ENCODE measurements around the gene GGCX. TPM values are rescaled to one million over a fixed set of nuclear protein-coding genes. Genes with fewer than 3 reads are reported as not detected.

The GGCX gene
- total and polyA plus RNA-seq, 2 of the 13 experiments (the other 11 are each of a cell fraction or from before 2014, with no cell fraction given) = 72.5 to 103 TPM

GRCh38 chr2:85561280-85562212 lies at the start of gene GGCX (continued):
- 0 out of 2 replicates have a peak, but pooled peaks have one; percentile 8 for TF ChIP-seq E2F1 (CRISPR knock-in tag; IDR thresholded peaks at IDR 0.05)
- peak; percentile 79; the same call in 1 of the 2 replicates for TF ChIP-seq ZNF761 (CRISPR knock-in tag; conservative IDR thresholded peaks at IDR 0.05)
- TF ChIP-seq ZNF775 (CRISPR knock-in tag; IDR thresholded peaks at IDR 0.05; ENCODE audit: borderline replicate concordance) = no peak
- peak; percentile 5 for TF ChIP-seq ZMYM3 (CRISPR knock-in tag; IDR thresholded peaks at IDR 0.05)
- peak; percentile 64; the same call in 1 of the 2 replicates for TF ChIP-seq GATA4 (IDR thresholded peaks at IDR 0.05; ENCODE audit: borderline replicate concordance, low read depth)
- peak; percentile 73; the same call in 1 of the 2 replicates for TF ChIP-seq ZNF343 (CRISPR knock-in tag; IDR thresholded peaks at IDR 0.05)
- peak; percentile 76 for TF ChIP-seq UBTF (CRISPR knock-in tag; IDR thresholded peaks at IDR 0.05)
- peak; percentile 62; the same call in 1 of the 2 replicates for TF ChIP-seq ZNF205 (CRISPR knock-in tag; IDR thresholded peaks at IDR 0.05)
- no peak for TF ChIP-seq TRIM24 (CRISPR knock-in tag; IDR thresholded peaks at IDR 0.05)
- peak; percentile 64; the same call in 1 of the 2 replicates for TF ChIP-seq ZC3H13 (CRISPR knock-in tag; IDR thresholded peaks at IDR 0.05)
- TF ChIP-seq ZBTB42 (CRISPR knock-in tag; IDR thresholded peaks at IDR 0.05) = 0 out of 2 replicates have a peak, but pooled peaks have one; percentile 28
- TF ChIP-seq ZBTB26 (CRISPR knock-in tag; IDR thresholded peaks at IDR 0.05; ENCODE audit: borderline replicate concordance) = peak; percentile 85
- TF ChIP-seq AGO2 (optimal IDR thresholded peaks at IDR 0.05; ENCODE audit: low read depth, low read length) = peak; percentile 26
- peak; percentile 82; the same call in 1 of the 2 replicates for TF ChIP-seq ZNF543 (CRISPR knock-in tag; IDR thresholded peaks at IDR 0.05)
- no peak for TF ChIP-seq ZNF674 (CRISPR knock-in tag; IDR thresholded peaks at IDR 0.05; ENCODE audit: low read depth)
- TF ChIP-seq ZNF3 (CRISPR knock-in tag; IDR thresholded peaks at IDR 0.05) = no peak; the same call in 1 of the 2 replicates
- TF ChIP-seq ZNF414 (CRISPR knock-in tag; IDR thresholded peaks at IDR 0.05) = peak; percentile 94
- peak; percentile 68; the same call in 1 of the 2 replicates for TF ChIP-seq HBP1 (CRISPR knock-in tag; IDR thresholded peaks at IDR 0.05; ENCODE audit: low read depth)
- TF ChIP-seq TFAP4 (IDR thresholded peaks at IDR 0.05; ENCODE audit: borderline replicate concordance, low read depth) = peak; percentile 88; the same call in 1 of the 2 replicates
- no peak for TF ChIP-seq ZNF432 (CRISPR knock-in tag; IDR thresholded peaks at IDR 0.05; ENCODE audit: borderline replicate concordance)
- peak; percentile 98 for TF ChIP-seq RBFOX2 (IDR thresholded peaks at IDR 0.05; ENCODE audit: low read depth, low read length)

Data from HepG2 (cell line).